H9 (cell line): Measurements from ENCODE around the gene SAMD14. TPM values are rescaled to one million over a fixed set of nuclear protein-coding genes. Genes with fewer than 3 reads are reported as not detected.

Source experiments
- DNase-seq: peaks from one replicate; pipeline ENCODE4 v3.0.0-alpha.2; 2017
- H2AFZ ChIP-seq: one replicate; pipeline ENCODE4 v1.6.1; 2013; ENCODE audit warnings: mild to moderate bottlenecking, low read length, control low read depth, moderate library complexity
- H2AK5ac ChIP-seq: 2 replicates; pipeline ENCODE4 v1.6.1; 2013; ENCODE audit warnings: low read length, control low read depth, mixed read lengths; ENCODE audit not compliant: insufficient read length
- H2BK120ac ChIP-seq: one replicate; pipeline ENCODE4 v1.6.1; 2013; ENCODE audit warnings: low read depth, mild to moderate bottlenecking, low read length, control low read depth, inconsistent platforms; ENCODE audit not compliant: poor library complexity, severe bottlenecking
- H2BK12ac ChIP-seq: 2 replicates; pipeline ENCODE4 v1.6.1; 2013; ENCODE audit warnings: low read length, control low read depth, mixed read lengths, low read depth; ENCODE audit not compliant: insufficient read length
- H2BK15ac ChIP-seq: 2 replicates; pipeline ENCODE4 v1.6.1; 2013; ENCODE audit warnings: low read depth, low read length, control low read depth
- H2BK20ac ChIP-seq: one replicate; pipeline ENCODE4 v1.6.1; 2013; ENCODE audit warnings: low read depth, mild to moderate bottlenecking, low read length, control low read depth, inconsistent platforms; ENCODE audit not compliant: poor library complexity, severe bottlenecking
- H2BK5ac ChIP-seq: 2 replicates; pipeline ENCODE4 v1.6.1; 2013; ENCODE audit warnings: low read length, control low read depth, mixed read lengths; ENCODE audit not compliant: insufficient read length
- H3K14ac ChIP-seq: 2 replicates; pipeline ENCODE4 v1.6.1; 2013; ENCODE audit warnings: low read length, control low read depth; ENCODE audit not compliant: insufficient read depth
- H3K18ac ChIP-seq: 2 replicates; pipeline ENCODE4 v1.6.1; 2013; ENCODE audit warnings: low read depth, mild to moderate bottlenecking, mixed read lengths, low read length, control low read depth; ENCODE audit not compliant: insufficient read length
- H3K23ac ChIP-seq: 2 replicates; pipeline ENCODE4 v1.6.1; 2013; ENCODE audit warnings: low read length, control low read depth, mixed read lengths, low read depth; ENCODE audit not compliant: insufficient read length
- H3K23me2 ChIP-seq: 2 replicates; pipeline ENCODE4 v1.6.1; 2013; ENCODE audit warnings: low read depth, mild to moderate bottlenecking, mixed read lengths, low read length, control low read depth; ENCODE audit not compliant: insufficient read length, poor library complexity, severe bottlenecking
- H3K27ac ChIP-seq: 2 replicates; pipeline ENCODE4 v1.5.1; 2013; ENCODE audit warnings: low read length, control low read depth, mixed read lengths, low read depth; ENCODE audit not compliant: insufficient read length
- H3K27me3 ChIP-seq: 2 replicates; pipeline ENCODE4 v1.6.1; 2013; ENCODE audit warnings: low read length, control low read depth, inconsistent platforms; ENCODE audit not compliant: insufficient read depth
- H3K4ac ChIP-seq: 2 replicates; pipeline ENCODE4 v1.6.1; 2013; ENCODE audit warnings: low read depth, mild to moderate bottlenecking, control low read depth, inconsistent platforms, low read length, moderate library complexity
- H3K4me1 ChIP-seq: 2 replicates; pipeline ENCODE4 v1.6.1; 2013; ENCODE audit warnings: low read length, control low read depth, inconsistent platforms; ENCODE audit not compliant: insufficient read depth
- H3K4me2 ChIP-seq: 2 replicates; pipeline ENCODE4 v1.6.1; 2013; ENCODE audit warnings: low read length, control low read depth, mixed read lengths; ENCODE audit not compliant: insufficient read length, insufficient read depth
- H3K56ac ChIP-seq: 2 replicates; pipeline ENCODE4 v1.6.1; 2013; ENCODE audit warnings: low read depth, mild to moderate bottlenecking, mixed read lengths, low read length, control low read depth; ENCODE audit not compliant: insufficient read length
- H3K79me1 ChIP-seq: 2 replicates; pipeline ENCODE4 v1.6.1; 2013; ENCODE audit warnings: low read depth, mild to moderate bottlenecking, moderate library complexity, low read length, control low read depth, inconsistent platforms; ENCODE audit not compliant: insufficient read depth, poor library complexity, severe bottlenecking
- H3K79me2 ChIP-seq: 2 replicates; pipeline ENCODE4 v1.6.1; 2013; ENCODE audit warnings: low read length, control low read depth, inconsistent platforms; ENCODE audit not compliant: insufficient read depth
- H3K9ac ChIP-seq: 2 replicates; pipeline ENCODE4 v1.6.1; 2013; ENCODE audit warnings: low read length, control low read depth, mixed read lengths; ENCODE audit not compliant: insufficient read length; ENCODE audit errors: extremely low read depth
- H3K9me3 ChIP-seq: one replicate; pipeline ENCODE4 v1.6.1; 2013; ENCODE audit warnings: low read depth, low read length, inconsistent platforms; ENCODE audit not compliant: control insufficient read depth
- H3T11ph ChIP-seq: one replicate; pipeline ENCODE4 v1.6.1; 2013; ENCODE audit warnings: mild to moderate bottlenecking, low read length, control low read depth, inconsistent platforms
- H4K20me1 ChIP-seq: one replicate; pipeline ENCODE4 v1.6.1; 2013; ENCODE audit not compliant: control insufficient read depth, insufficient read length, insufficient read depth
- H4K5ac ChIP-seq: 2 replicates; pipeline ENCODE4 v1.6.1; 2013; ENCODE audit warnings: low read depth, mild to moderate bottlenecking, mixed read lengths, low read length, control low read depth; ENCODE audit not compliant: insufficient read length
- H4K8ac ChIP-seq: replicated peaks from 2 replicates; pipeline ENCODE4 v1.6.1; 2013; ENCODE audit warnings: low read length, control low read depth, mixed read lengths, low read depth; ENCODE audit not compliant: insufficient read length
- H4K91ac ChIP-seq: 2 replicates; pipeline ENCODE4 v1.6.1; 2013; ENCODE audit warnings: low read depth, mild to moderate bottlenecking, moderate library complexity, mixed read lengths, low read length, control low read depth; ENCODE audit not compliant: insufficient read length
- H3K27ac Mint-ChIP-seq, 3 experiments: 2 replicates in 2 of 3; 3 replicates in 1 of 3; pipeline ENCODE4 v1.8.0; 2020 to 2021; ENCODE audit warnings: mixed read lengths in 3 of 3, mild to moderate bottlenecking in 1 of 3, moderate library complexity in 1 of 3
- H3K27me3 Mint-ChIP-seq: 2 replicates; pipeline ENCODE4 v1.8.0; 2021; ENCODE audit warnings: low read depth, mild to moderate bottlenecking, moderate library complexity, mixed read lengths
- H3K36me3 Mint-ChIP-seq, 3 experiments: 2 replicates in 2 of 3; 3 replicates in 1 of 3; pipeline ENCODE4 v1.8.0; 2020 to 2021; ENCODE audit warnings: low read depth in 3 of 3, mixed read lengths in 3 of 3; ENCODE audit not compliant: insufficient read depth in 1 of 3
- H3K4me1 Mint-ChIP-seq, 2 experiments: 2 replicates each; pipeline ENCODE4 v1.8.0; 2020; ENCODE audit warnings: mixed read lengths in 2 of 2
- H3K4me3 Mint-ChIP-seq, 2 experiments: 2 replicates in 1 of 2; 3 replicates in 1 of 2; pipeline ENCODE4 v1.8.0; 2020 to 2021; ENCODE audit warnings: mild to moderate bottlenecking in 2 of 2, mixed read lengths in 2 of 2, moderate library complexity in 1 of 2
- H3K9me3 Mint-ChIP-seq, 2 experiments: 2 replicates in 1 of 2; 3 replicates in 1 of 2; pipeline ENCODE4 v1.8.0; 2020; ENCODE audit warnings: mild to moderate bottlenecking in 2 of 2, mixed read lengths in 2 of 2, moderate library complexity in 1 of 2
- CTCF ChIP-seq: fragments of 200-600 bp; sonication (generic); conservative IDR thresholded peaks from 3 replicates; pipeline ENCODE4 v1.8.0; 2021; ENCODE audit warnings: antibody characterized with exemption, mild to moderate bottlenecking
- WGBS: extraction: QIAGEN DNeasy Blood & Tissue Kit; methylation state at CpG from one replicate; pipeline ENCODE4 v1.1.7; 2013; ENCODE audit warnings: missing lambda C conversion rate, low lambda C conversion rate, mixed read lengths; ENCODE audit not compliant: insufficient read length; ENCODE audit errors: extremely low coverage; 5-methylcytosine and 5-hydroxymethylcytosine counted together
- total RNA-seq: library from RNA; stranded (reverse); gene quantifications from 2 replicates; pipeline ENCODE4 v1.2.1, GENCODE V29; 2021

The SAMD14 gene
- total RNA-seq, 1 experiment from 2014 or later, result 5.9 TPM

- Histone ChIP-seq H3K79me1 (no peaks in the 10 kb centered on the region), H3K56ac (no peak overlapping the region), H3K23me2 (no peaks in the 10 kb centered on the region), H3K23ac (no peak overlapping the region), H3T11ph (no peak overlapping the region), H3K14ac (no peak overlapping the region), H4K5ac (no peak overlapping the region), H3K27me3 (no peaks in the 10 kb centered on the region), H4K20me1 (no peaks in the 10 kb centered on the region), H4K8ac (no peak overlapping the region), H3K18ac (no peak overlapping the region), H2BK120ac (no peak overlapping the region), H2BK12ac (no peak overlapping the region), H3K4ac (no peak overlapping the region), H3K9ac (no peak overlapping the region), H2AFZ (no peak overlapping the region), H3K9me3 (no peaks in the 10 kb centered on the region), H3K4me1 (no peaks in the 10 kb centered on the region), H3K4me2 (no peak overlapping the region), H2BK20ac (no peak overlapping the region), H3K79me2 (no peaks in the 10 kb centered on the region), H2BK15ac (no peak overlapping the region), H3K27ac (no peak overlapping the region), H2BK5ac (no peak overlapping the region), H4K91ac (no peak overlapping the region), H2AK5ac (no peak overlapping the region)
- WGBS, result no CpG with 5 or more reads among the region's 19 CpGs
- Mint-ChIP-seq H3K9me3 (no peaks in the 10 kb centered on the region), H3K27me3 (no peaks in the 10 kb centered on the region; the same call in 1 of the 2 replicates), H3K27ac (no peak overlapping the region), H3K36me3 (peaks cover 0 to 15% (median 7%) of the 10 kb centered on the region in 3 experiments; a peak in 4 of 7 replicates), H3K4me1 (peaks cover 5 to 15% of the 10 kb centered on the region in 2 experiments), H3K4me3 (no peak overlapping the region)
- no peak for DNase-seq
- TF ChIP-seq CTCF, result no peak
Measured at GRCh38 chr17:50109785-50110184, 20.2 kb downstream of the SAMD14 start.
